Jurkat, Clone E6-1 (cell line): ENCODE results near the gene TM2D1. TPM values are rescaled to one million over a fixed set of nuclear protein-coding genes. Genes with fewer than 3 reads are reported as not detected.
"Not testable (repeated sequence)": the region's sequence is repeated elsewhere in the genome, so short reads cannot be mapped to it uniquely, and the experiment has no call there.

Experiments used
- DNase-seq: peaks from one replicate; pipeline ENCODE4 v3.0.0-alpha.2; 2011; ENCODE audit warnings: low read depth, low spot score
- H3K4me3 ChIP-seq: 2 replicates; pipeline ENCODE4 v1.5.1; 2011; ENCODE audit warnings: mild to moderate bottlenecking, low read length, control low read depth, moderate library complexity
- polyA plus RNA-seq: library from polyadenylated mRNA; unstranded; fragments of >200 nt; gene quantifications from one replicate; pipeline ENCODE4 v1.2.1, GENCODE V29; 2012; ENCODE audit warnings: missing spikeins; ENCODE audit not compliant: insufficient read length, insufficient read depth

Gene TM2D1
- polyA plus RNA-seq = 39.3 TPM

GRCh38 chr1:61724813-61725694 lies at the start of gene TM2D1:
Gene TM2D1 (minus strand): TSS chr1:61725141. CDS start chr1:61725120, 21 bp downstream.
- DNase-seq = peak; percentile 82

GRCh38 chr1:61770131-61770530 lies 45.2 kb upstream of the TM2D1 start:
- no peak overlapping the region for H3K4me3 ChIP-seq
- no peak for DNase-seq

More at GRCh38 chr1:61724813-61725694, at the start of gene TM2D1:
- H3K4me3 ChIP-seq = peak within 1 kb of the TSS; percentile 99

- H3K4me3 ChIP-seq = no peak overlapping the region
- DNase-seq = no peak
These were observed 33.0 kb upstream of the TM2D1 start for GRCh38 chr1:61757950-61758349.

GRCh38 chr1:61756773-61757172 lies 31.8 kb upstream of the TM2D1 start:
- DNase-seq = no peak

GRCh38 chr1:61754545-61754944 lies 29.6 kb upstream of the TM2D1 start:
- no peak overlapping the region for H3K4me3 ChIP-seq
- DNase-seq = no peak

More at GRCh38 chr1:61756773-61757172, 31.8 kb upstream of the TM2D1 start:
- no peak overlapping the region for H3K4me3 ChIP-seq

- no peak overlapping the region for H3K4me3 ChIP-seq
- DNase-seq = no peak
These were observed 29.1 kb upstream of the TM2D1 start for GRCh38 chr1:61753998-61754508.

GRCh38 chr1:61752921-61753389 lies 28.0 kb upstream of the TM2D1 start:
- no peak for DNase-seq
- H3K4me3 ChIP-seq = no peak overlapping the region

GRCh38 chr1:61749574-61749973 lies 24.6 kb upstream of the TM2D1 start:
- no peak overlapping the region for H3K4me3 ChIP-seq
- DNase-seq = no peak

- no peak overlapping the region for H3K4me3 ChIP-seq
- no peak for DNase-seq
These were observed 23.6 kb upstream of the TM2D1 start for GRCh38 chr1:61748566-61748965.

- no peak for DNase-seq
- H3K4me3 ChIP-seq = no peak overlapping the region
These were observed 21.9 kb upstream of the TM2D1 start for GRCh38 chr1:61746813-61747212.

- DNase-seq = no peak
- H3K4me3 ChIP-seq = no peak overlapping the region
These were observed 19.0 kb upstream of the TM2D1 start for GRCh38 chr1:61743716-61744580.

GRCh38 chr1:61743431-61743705 lies 18.4 kb upstream of the TM2D1 start:
- no peak overlapping the region for H3K4me3 ChIP-seq
- DNase-seq = no peak

GRCh38 chr1:61742620-61743430 lies 17.9 kb upstream of the TM2D1 start:
- DNase-seq = no peak
- H3K4me3 ChIP-seq = no peak overlapping the region

GRCh38 chr1:61741711-61742619 lies 17.0 kb upstream of the TM2D1 start, which contains the start of gene PATJ:
Gene PATJ (plus strand): TSS chr1:61742480. CDS start chr1:61762893, 20,413 bp downstream.
- DNase-seq = no peak
- H3K4me3 ChIP-seq = peak within 1 kb of the TSS; percentile 43

GRCh38 chr1:61740751-61741700 lies 16.1 kb upstream of the TM2D1 start:
- DNase-seq = no peak
- no peak overlapping the region for H3K4me3 ChIP-seq

- DNase-seq = no peak
- H3K4me3 ChIP-seq = no peak overlapping the region
These were observed 7.8 kb upstream of the TM2D1 start for GRCh38 chr1:61732726-61733125.

- H3K4me3 ChIP-seq, DNase-seq: not testable (repeated sequence)
These were observed 5.7 kb upstream of the TM2D1 start for GRCh38 chr1:61730679-61731078.
